Hematopoietic multipotent progenitor cell treated with erythropoietin and hydrocortisone succinate and interleukin-3 and kit ligand, for 17 days (in vitro differentiated cells): ENCODE results near the gene SCRN2.

Source experiments
- DNase-seq: peaks from one replicate; pipeline ENCODE4 v3.0.0-alpha.2; 2015; ENCODE audit warnings: low spot score

Gene SCRN2

GRCh38 chr17:47804461-47804860 is 36.6 kb downstream of the SCRN2 start:
- no peak for DNase-seq

- DNase-seq = no peak
These were observed 37.3 kb downstream of the SCRN2 start for GRCh38 chr17:47803751-47804150.

GRCh38 chr17:47803201-47803600 is 37.9 kb downstream of the SCRN2 start:
- DNase-seq = no peak

- peak; percentile 63 for DNase-seq
These were observed 38.6 kb downstream of the SCRN2 start for GRCh38 chr17:47802341-47803022.

GRCh38 chr17:47801906-47802305 is 39.2 kb downstream of the SCRN2 start:
- no peak for DNase-seq

- no peak for DNase-seq
These were observed 39.8 kb downstream of the SCRN2 start for GRCh38 chr17:47801176-47801765.

GRCh38 chr17:47800686-47801085 is 40.4 kb downstream of the SCRN2 start:
- no peak for DNase-seq

GRCh38 chr17:47797797-47798196 is 43.3 kb downstream of the SCRN2 start:
- DNase-seq = no peak

GRCh38 chr17:47792979-47793378 is 48.1 kb downstream of the SCRN2 start:
- no peak for DNase-seq

GRCh38 chr17:47792457-47792856 is 48.6 kb downstream of the SCRN2 start:
- DNase-seq = no peak

- DNase-seq = no peak
These were observed 50.0 kb downstream of the SCRN2 start for GRCh38 chr17:47791025-47791424.

- no peak for DNase-seq
These were observed 51.2 kb downstream of the SCRN2 start for GRCh38 chr17:47789611-47790561.
